Mammary epithelial cell (primary cell): ENCODE results near the gene PTPN13.

Source experiments
- CTCF ChIP-seq, 2 donors: IDR thresholded peaks in 1 of 2; conservative IDR thresholded peaks in 1 of 2; 2 replicates each; pipeline ENCODE4 v1.5.1; 2011 to 2012; ENCODE audit warnings: inconsistent platforms in 2 of 2, low read length in 2 of 2, mild to moderate bottlenecking in 2 of 2, control low read depth in 1 of 2, low read depth in 1 of 2; ENCODE audit not compliant: insufficient read depth in 1 of 2; ENCODE audit errors: extremely low read depth in 1 of 2
- EZH2 ChIP-seq: IDR thresholded peaks from 2 replicates; pipeline ENCODE4 v1.6.1; 2012; ENCODE audit warnings: low read length, inconsistent platforms, borderline replicate concordance

GRCh38 chr4:86608757-86609375 is 14.8 kb downstream of the PTPN13 start:
- no peak for TF ChIP-seq CTCF (conservative IDR thresholded peaks at IDR 0.05 in 1 of 2, IDR thresholded peaks at IDR 0.05 in 1 of 2; ENCODE audit: extremely low read depth in 1 of 2, insufficient read depth in 1 of 2, low read depth in 1 of 2, low read length in 2 of 2)
- TF ChIP-seq EZH2 = no peak
